H1 (cell line): ENCODE measurements around the gene CRCP. TPM values are rescaled to one million over a fixed set of nuclear protein-coding genes. Genes with fewer than 3 reads are reported as not detected.
A peak's percentile ranks its signal among the peaks of the same experiment; 100 is the strongest.
"Not testable (repeated sequence)": the region's sequence is repeated elsewhere in the genome, so short reads cannot be mapped to it uniquely, and the experiment has no call there.

ENCODE experiments used
- CTCF ChIA-PET: fragments of 300-600 bp; sonication (Branson Sonifier 250); formaldehyde crosslinking; loops from one replicate; lab custom pipeline; 2021; ENCODE audit not compliant: partially characterized antibody; lab: Charles Lee
- POLR2A ChIA-PET: fragments of 300-600 bp; sonication (Branson Sonifier 250); formaldehyde crosslinking; loops from one replicate; lab custom pipeline; 2021; ENCODE audit warnings: inconsistent platforms; ENCODE audit not compliant: partially characterized antibody; lab: Charles Lee
- DNase-seq, 2 experiments: peaks; one replicate each; pipeline versions ENCODE4 v3.0.0 to v3.0.0-alpha.2; 2010 to 2022; ENCODE audit warnings: low spot score in 2 of 2, low read depth in 1 of 2, mixed read lengths in 1 of 2
- FAIRE-seq: peaks from 2 replicates; lab custom pipeline; 2011; peaks lifted over from hg19 to GRCh38; lab: Jason Lieb, UNC
- H2AFZ ChIP-seq: 2 replicates; pipeline ENCODE4 v1.8.1; 2012; ENCODE audit warnings: low read length, inconsistent platforms
- H2AK5ac ChIP-seq: 2 replicates; pipeline ENCODE4 v1.6.1; 2013; ENCODE audit warnings: low read depth, low read length
- H2BK120ac ChIP-seq: replicated peaks from 2 replicates; pipeline ENCODE3; 2013; ENCODE audit warnings: low read depth, low read length, inconsistent platforms
- H2BK12ac ChIP-seq: 2 replicates; pipeline ENCODE4 v1.6.1; 2013; ENCODE audit warnings: low read depth, low read length
- H2BK15ac ChIP-seq: 2 replicates; pipeline ENCODE4 v1.6.1; 2013; ENCODE audit warnings: low read length
- H2BK20ac ChIP-seq: 2 replicates; pipeline ENCODE4 v1.6.1; 2013; ENCODE audit warnings: low read length
- H2BK5ac ChIP-seq: 2 replicates; pipeline ENCODE4 v1.6.1; 2013; ENCODE audit warnings: low read depth, low read length
- H3K14ac ChIP-seq: 2 replicates; pipeline ENCODE4 v1.6.1; 2013; ENCODE audit warnings: inconsistent platforms; ENCODE audit not compliant: insufficient read length
- H3K18ac ChIP-seq: 2 replicates; pipeline ENCODE4 v1.6.1; 2013; ENCODE audit warnings: low read length; ENCODE audit errors: extremely low read depth
- H3K23ac ChIP-seq: 2 replicates; pipeline ENCODE4 v1.6.1; 2013; ENCODE audit warnings: inconsistent platforms; ENCODE audit not compliant: insufficient read length
- H3K23me2 ChIP-seq: 2 replicates; pipeline ENCODE4 v1.6.1; 2013; ENCODE audit warnings: low read depth, low read length
- H3K27ac ChIP-seq: 2 replicates; pipeline ENCODE4 v1.6.1; 2011; ENCODE audit warnings: low read depth, low read length, inconsistent platforms
- H3K27me3 ChIP-seq, 4 experiments: replicated peaks in 1 of 4; 1 replicate in 1 of 4; 2 replicates in 3 of 4; pipeline versions ENCODE4 v1.6.1 to v1.8.1; 2011 to 2013; ENCODE audit warnings: low read length in 3 of 4, mild to moderate bottlenecking in 3 of 4, inconsistent platforms in 2 of 4, mixed read lengths in 2 of 4, moderate library complexity in 1 of 4; ENCODE audit not compliant: control insufficient read depth in 3 of 4, insufficient read depth in 3 of 4; ENCODE audit errors: extremely low read depth in 1 of 4
- H3K36me3 ChIP-seq, 4 experiments: 2 replicates each; pipeline versions ENCODE4 v1.6.1 to v1.8.1; 2011 to 2013; ENCODE audit warnings: mild to moderate bottlenecking in 4 of 4, low read length in 3 of 4, moderate library complexity in 2 of 4, control low read depth in 1 of 4, inconsistent platforms in 1 of 4; ENCODE audit not compliant: insufficient read depth in 4 of 4, control insufficient read depth in 2 of 4
- H3K4ac ChIP-seq: replicated peaks from 2 replicates; pipeline ENCODE3; 2013; ENCODE audit warnings: low read length, low read depth, mixed read lengths, inconsistent platforms; ENCODE audit not compliant: insufficient read length
- H3K4me1 ChIP-seq, 4 experiments: replicated peaks in 1 of 4; 1 replicate in 1 of 4; 2 replicates in 3 of 4; pipeline versions ENCODE4 v1.6.1 to v1.8.1; 2011 to 2013; ENCODE audit warnings: low read length in 3 of 4, inconsistent platforms in 2 of 4, mixed read lengths in 1 of 4; ENCODE audit not compliant: insufficient read depth in 4 of 4, control insufficient read depth in 3 of 4
- H3K4me2 ChIP-seq, 2 experiments: 2 replicates each; pipeline versions ENCODE4 v1.6.1 to v1.8.1; 2011 to 2013; ENCODE audit warnings: low read depth in 2 of 2, low read length in 2 of 2, control low read depth in 1 of 2, inconsistent platforms in 1 of 2, mild to moderate bottlenecking in 1 of 2; ENCODE audit not compliant: insufficient read depth in 1 of 2
- H3K4me3 ChIP-seq, 4 experiments: fragments of 200-600, 300-600 bp in 1 of 4; sonication (generic), shearing (Covaris generic), sonication (Bioruptor Twin) in 1 of 4; 2 replicates each; pipeline versions ENCODE4 v1.5.1 to v1.8.1; 2011 to 2016; ENCODE audit warnings: low read length in 4 of 4, low read depth in 3 of 4, control low read depth in 2 of 4, inconsistent platforms in 2 of 4, mild to moderate bottlenecking in 2 of 4, mixed read lengths in 1 of 4, moderate library complexity in 1 of 4; ENCODE audit not compliant: insufficient read depth in 2 of 4; ENCODE audit errors: extremely low read depth in 1 of 4
- H3K56ac ChIP-seq: replicated peaks from 2 replicates; pipeline ENCODE3; 2013; ENCODE audit warnings: low read depth, mild to moderate bottlenecking, mixed read lengths, low read length, inconsistent platforms; ENCODE audit not compliant: insufficient read length
- H3K79me1 ChIP-seq: 2 replicates; pipeline ENCODE4 v1.6.1; 2013; ENCODE audit warnings: low read depth, low read length, control low read depth
- H3K79me2 ChIP-seq, 2 experiments: 2 replicates each; pipeline versions ENCODE4 v1.6.1 to v1.8.1; 2012 to 2013; ENCODE audit warnings: low read length in 2 of 2, mild to moderate bottlenecking in 2 of 2, inconsistent platforms in 1 of 2; ENCODE audit not compliant: insufficient read depth in 2 of 2, control insufficient read depth in 1 of 2
- H3K9ac ChIP-seq, 4 experiments: replicated peaks in 1 of 4; 1 replicate in 1 of 4; 2 replicates in 3 of 4; pipeline versions ENCODE4 v1.6.1 to v1.8.1; 2011 to 2013; ENCODE audit warnings: low read depth in 3 of 4, low read length in 3 of 4, control low read depth in 2 of 4, mild to moderate bottlenecking in 2 of 4, moderate library complexity in 2 of 4, inconsistent platforms in 1 of 4; ENCODE audit errors: extremely low read depth in 1 of 4
- H3K9me3 ChIP-seq, 2 experiments: 2 replicates each; pipeline versions ENCODE4 v1.6.1 to v1.8.1; 2012 to 2013; ENCODE audit warnings: mild to moderate bottlenecking in 2 of 2, moderate library complexity in 2 of 2, control low read depth in 1 of 2, inconsistent platforms in 1 of 2, low read depth in 1 of 2, low read length in 1 of 2, mixed read lengths in 1 of 2; ENCODE audit not compliant: insufficient read depth in 2 of 2
- H4K20me1 ChIP-seq, 2 experiments: replicated peaks in 1 of 2; 2 replicates each; pipeline versions ENCODE3 to v1.8.1; 2011 to 2013; ENCODE audit warnings: inconsistent platforms in 2 of 2, low read length in 2 of 2, mild to moderate bottlenecking in 1 of 2; ENCODE audit not compliant: insufficient read depth in 2 of 2, control insufficient read depth in 1 of 2
- H4K5ac ChIP-seq: 2 replicates; pipeline ENCODE4 v1.6.1; 2013; ENCODE audit warnings: low read length, low read depth, mixed read lengths, inconsistent platforms; ENCODE audit not compliant: insufficient read length
- H4K8ac ChIP-seq: 2 replicates; pipeline ENCODE4 v1.8.0; 2013; ENCODE audit warnings: mild to moderate bottlenecking, moderate library complexity, low read length, inconsistent platforms; ENCODE audit not compliant: insufficient read depth; ENCODE audit errors: extremely low read depth
- H4K91ac ChIP-seq: replicated peaks from 2 replicates; pipeline ENCODE3; 2013; ENCODE audit warnings: low read length, mixed read lengths, inconsistent platforms; ENCODE audit not compliant: insufficient read length
- CEBPB ChIP-seq: IDR thresholded peaks from 2 replicates; pipeline ENCODE4 v1.6.1; 2012; ENCODE audit warnings: low read depth, low read length
- WGBS, 2 experiments: shearing (Covaris generic) in 1 of 2; methylation state at CpG; one replicate each; pipeline versions ENCODE4 v1.1.6 to v1.1.7; 2013 to 2015; ENCODE audit warnings: low lambda C conversion rate in 2 of 2, mixed read lengths in 2 of 2, inconsistent platforms in 1 of 2, low coverage in 1 of 2, missing lambda C conversion rate in 1 of 2; ENCODE audit not compliant: insufficient replicate concordance in 2 of 2, insufficient coverage in 1 of 2, insufficient read length in 1 of 2; ENCODE audit errors: extremely low coverage in 1 of 2, missing lambda C conversion rate in 1 of 2; 5-methylcytosine and 5-hydroxymethylcytosine counted together
- polyA plus RNA-seq, 7 experiments: library from polyadenylated mRNA; depleted of rRNA in 3 of 7; stranded (reverse) in 5 of 7; unstranded in 2 of 7; fragments of >200 nt in 5 of 7; fragments of 200-250 nt in 2 of 7; gene quantifications; 1 replicate in 5 of 7; 2 replicates in 1 of 7; 4 replicates in 1 of 7; pipeline versions ENCODE4 v1.2.1 to v1.2.3, GENCODE V29; 2011 to 2013; ENCODE audit warnings: missing spikeins in 2 of 7, mixed read lengths in 2 of 7
- total RNA-seq: library from RNA; stranded (reverse); fragmentation: NEBNext Ultra II Directional; extraction: Animal tissue kit (Norgen Biotek cat#: 25700); gene quantifications from 2 replicates; pipeline ENCODE4 v1.2.1, GENCODE V29; 2021

The CRCP gene
- total and polyA plus RNA-seq, 2 of the 8 experiments (the other 6 are each of a cell fraction or from before 2014, with no cell fraction given), result 15.0 to 29.3 TPM

GRCh38 chr7:66156035-66156434, 41.4 kb downstream of the CRCP start:
- not testable (repeated sequence) for H4K91ac ChIP-seq, H3K4ac ChIP-seq, H3K79me2 ChIP-seq, H3K9me3 ChIP-seq, H3K27me3 ChIP-seq, FAIRE-seq, H3K23ac ChIP-seq, H3K23me2 ChIP-seq, H3K14ac ChIP-seq, H2BK20ac ChIP-seq, H2BK15ac ChIP-seq, H3K4me1 ChIP-seq, H3K18ac ChIP-seq, H3K4me3 ChIP-seq, H4K5ac ChIP-seq, H3K4me2 ChIP-seq, H2AFZ ChIP-seq, H2BK12ac ChIP-seq, H3K79me1 ChIP-seq, H3K9ac ChIP-seq, H2AK5ac ChIP-seq, H2BK120ac ChIP-seq, H4K8ac ChIP-seq, H3K56ac ChIP-seq, DNase-seq
- 94% methylated on average over 7 of the region's 7 CpGs; no CpG with 5 or more reads in 1 of the 2 experiments for WGBS, 2 experiments
- CTCF ChIA-PET, result interaction anchor here (0.7 to 2.5 kb wide), 2 partner anchors 9 to 14 kb away, joined by 3 to 6 read pairs; no protein-coding TSS in a partner anchor
- H4K20me1 ChIP-seq, result peaks cover 3 to 15% of the 10 kb centered on the region in 2 experiments
- peak; percentile 44; the same call in 1 of the 2 replicates for TF ChIP-seq CEBPB
- TF ChIP-seq, all 59 proteins: peak for 1; not testable (repeated sequence) for 58
- not testable (repeated sequence) for H2BK5ac ChIP-seq, H3K27ac ChIP-seq
- POLR2A ChIA-PET, result interaction anchor here (0.6 kb wide), 1 partner anchor 200 kb away, joined by 3 read pairs; no protein-coding TSS in a partner anchor
- peaks cover 0 to 24% (median 4%) of the 10 kb centered on the region in 4 experiments; a peak in 5 of 8 replicates for H3K36me3 ChIP-seq
